Left lung (tissue), 10 donors: ENCODE data around the gene MAU2. TPM values are rescaled to one million over a fixed set of nuclear protein-coding genes. Genes with fewer than 3 reads are reported as not detected.
A peak's percentile ranks its signal among the peaks of the same experiment; 100 is the strongest.

Experiments
- ATAC-seq: fragments of 200-7000 bp; cut with Tn5 transposase; one replicate; pipeline ENCODE4 v1.9.1; 2020; ENCODE audit warnings: moderate library complexity
- DNase-seq, 4 donors: peaks; one replicate each; pipeline ENCODE4 v3.0.0-alpha.2; 2013 to 2020
- H3K27ac ChIP-seq, 2 donors: fragments of 200-600 bp; sonication (generic) in 1 of 2; one replicate each; pipeline versions ENCODE4 v1.5.0 to v1.8.0; 2020 to 2021
- H3K27me3 ChIP-seq, 2 donors: fragments of 200-600 bp; sonication (generic) in 1 of 2; one replicate each; pipeline versions ENCODE4 v1.5.0 to v1.8.0; 2020 to 2021
- H3K36me3 ChIP-seq, 2 donors: fragments of 200-600 bp; sonication (generic) in 1 of 2; one replicate each; pipeline versions ENCODE4 v1.5.0 to v1.8.0; 2020 to 2021
- H3K4me1 ChIP-seq, 2 donors: fragments of 200-600 bp; one replicate each; pipeline ENCODE4 v1.8.0; 2021
- H3K4me3 ChIP-seq, 2 donors: fragments of 200-600 bp; sonication (generic) in 1 of 2; one replicate each; pipeline versions ENCODE4 v1.5.0 to v1.8.0; 2020 to 2021; ENCODE audit warnings: mild to moderate bottlenecking in 1 of 2
- H3K9me3 ChIP-seq, 2 donors: fragments of 200-600 bp; sonication (generic) in 1 of 2; one replicate each; pipeline versions ENCODE4 v1.5.0 to v1.8.0; 2020 to 2021
- intact Hi-C, 2 donors: fragments of 100-400 bp; cut with DNase I; formaldehyde crosslinking; loops; one replicate each; pipeline versions ENCODE4 v1.11.2 to v1.14.2; 2022
- polyA plus RNA-seq, 6 donors: library from polyadenylated mRNA; unstranded; fragments of 120-200 nt; gene quantifications; one replicate each; pipeline ENCODE4 v1.2.1, GENCODE V29; 2013; ENCODE audit not compliant: insufficient read length in 6 of 6
- total RNA-seq, 2 donors: library from RNA; stranded (reverse); fragmentation: NEBNext Ultra II Directional; extraction: Animal tissue kit (Norgen Biotek cat#: 25700); gene quantifications; one replicate each; pipeline ENCODE4 v1.2.1, GENCODE V29; 2021
- TF ChIP-seq, protein P1 (sequence below), 2 donors: fragments of 200-600 bp; sonication (generic) in 1 of 2; IDR thresholded peaks; one replicate each; pipeline versions ENCODE4 v1.5.0 to v1.8.0; 2021; ENCODE audit warnings: antibody characterized with exemption in 2 of 2
- donor health status: DM: no; HTN: yes; CAD: no.
- donor health status: DM: no; HTN: no; CAD: no.

Gene MAU2
- total and polyA plus RNA-seq, 8 donors, result 46.7 to 80.3 (median 65.3) TPM

DNA sequence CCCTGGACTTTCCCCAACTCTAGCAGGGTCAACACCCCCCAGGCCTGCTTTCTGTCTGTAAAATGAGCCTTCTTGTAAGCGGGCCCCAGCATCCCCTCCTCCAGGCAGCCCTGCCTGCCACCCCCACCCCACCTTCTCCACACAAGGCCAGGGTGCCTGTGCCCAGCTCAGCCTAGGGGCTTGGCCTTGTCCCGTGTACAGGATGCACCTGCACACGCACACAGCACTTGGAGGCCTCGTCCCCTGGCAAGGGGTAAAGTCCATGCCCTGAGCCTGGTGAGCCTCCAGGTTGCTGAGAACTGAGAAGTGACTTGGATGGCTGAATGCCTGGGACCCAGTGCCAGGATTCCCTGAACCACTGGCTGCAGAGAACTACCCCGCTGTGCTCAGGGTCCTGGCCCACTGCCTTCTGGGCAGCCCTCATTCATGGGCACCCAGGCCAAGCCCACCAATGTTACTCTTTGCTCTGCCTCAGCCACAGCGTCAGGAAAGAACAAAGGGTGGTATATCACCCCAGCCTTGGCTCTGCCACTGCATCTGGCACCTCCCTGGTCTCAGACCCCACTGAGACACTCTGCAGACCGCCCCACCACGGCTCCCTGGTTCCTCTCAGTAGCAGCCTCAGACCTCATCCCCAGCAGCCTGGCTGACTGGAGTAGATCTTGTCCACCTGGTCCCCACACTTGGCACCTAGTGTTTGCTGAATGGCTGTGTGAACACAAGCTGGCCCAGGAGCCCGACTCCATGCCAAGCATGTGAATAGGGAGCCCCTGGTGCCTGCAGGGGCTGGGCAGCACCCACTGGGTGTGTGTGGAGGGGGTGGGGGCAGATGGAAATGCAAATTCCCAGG lies 45.7 kb upstream of the MAU2 start:
- ATAC-seq (no peak), DNase-seq (no peak)
- H3K27ac ChIP-seq, result no peak overlapping the region
- peaks cover 0 to 7% of the 10 kb centered on the region in 2 donors for H3K4me1 ChIP-seq
- H3K4me3 ChIP-seq, result no peak overlapping the region
- TF ChIP-seq, protein P1, sequence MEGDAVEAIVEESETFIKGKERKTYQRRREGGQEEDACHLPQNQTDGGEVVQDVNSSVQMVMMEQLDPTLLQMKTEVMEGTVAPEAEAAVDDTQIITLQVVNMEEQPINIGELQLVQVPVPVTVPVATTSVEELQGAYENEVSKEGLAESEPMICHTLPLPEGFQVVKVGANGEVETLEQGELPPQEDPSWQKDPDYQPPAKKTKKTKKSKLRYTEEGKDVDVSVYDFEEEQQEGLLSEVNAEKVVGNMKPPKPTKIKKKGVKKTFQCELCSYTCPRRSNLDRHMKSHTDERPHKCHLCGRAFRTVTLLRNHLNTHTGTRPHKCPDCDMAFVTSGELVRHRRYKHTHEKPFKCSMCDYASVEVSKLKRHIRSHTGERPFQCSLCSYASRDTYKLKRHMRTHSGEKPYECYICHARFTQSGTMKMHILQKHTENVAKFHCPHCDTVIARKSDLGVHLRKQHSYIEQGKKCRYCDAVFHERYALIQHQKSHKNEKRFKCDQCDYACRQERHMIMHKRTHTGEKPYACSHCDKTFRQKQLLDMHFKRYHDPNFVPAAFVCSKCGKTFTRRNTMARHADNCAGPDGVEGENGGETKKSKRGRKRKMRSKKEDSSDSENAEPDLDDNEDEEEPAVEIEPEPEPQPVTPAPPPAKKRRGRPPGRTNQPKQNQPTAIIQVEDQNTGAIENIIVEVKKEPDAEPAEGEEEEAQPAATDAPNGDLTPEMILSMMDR (IDR thresholded peaks at IDR 0.05), result no peak
- no peaks in the 10 kb centered on the region for H3K9me3 ChIP-seq
- intact Hi-C loops, result no loop called here
- H3K36me3 ChIP-seq, result peaks cover 0 to 55% of the 10 kb centered on the region in 2 donors
- peaks cover 0 to 41% of the 10 kb centered on the region in 2 donors for H3K27me3 ChIP-seq

DNA sequence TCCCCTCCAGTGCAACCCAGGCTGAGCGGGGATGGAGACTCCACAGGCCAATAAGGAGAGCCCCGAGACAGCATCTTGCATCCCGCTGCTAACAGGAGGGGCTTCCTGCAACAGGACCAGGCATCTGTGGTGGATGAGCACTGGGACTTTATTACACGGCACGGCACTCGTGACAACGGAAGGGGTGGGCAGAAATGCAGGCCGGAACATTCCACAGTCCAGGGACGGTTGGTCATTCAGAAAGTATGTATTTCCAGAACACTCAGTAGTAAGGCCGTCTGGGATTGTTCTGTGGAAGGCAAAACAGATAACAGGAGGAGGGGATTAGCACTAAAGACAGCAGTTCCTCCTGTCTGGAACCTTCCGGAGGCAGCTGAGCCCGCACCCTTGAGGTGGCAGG lies 44.2 kb upstream of the MAU2 start:
- H3K4me3 ChIP-seq, result no peak overlapping the region
- ATAC-seq, result no peak
- intact Hi-C loops, result no loop called here
- DNase-seq, result no peak
- H3K4me1 ChIP-seq, result peaks cover 0 to 7% of the 10 kb centered on the region in 2 donors
- peaks cover 0 to 69% of the 10 kb centered on the region in 2 donors for H3K36me3 ChIP-seq
- TF ChIP-seq, protein P1 (IDR thresholded peaks at IDR 0.05), result no peak
- H3K27me3 ChIP-seq, result peaks cover 0 to 33% of the 10 kb centered on the region in 2 donors
- no peak overlapping the region for H3K27ac ChIP-seq
- no peaks in the 10 kb centered on the region for H3K9me3 ChIP-seq

DNA sequence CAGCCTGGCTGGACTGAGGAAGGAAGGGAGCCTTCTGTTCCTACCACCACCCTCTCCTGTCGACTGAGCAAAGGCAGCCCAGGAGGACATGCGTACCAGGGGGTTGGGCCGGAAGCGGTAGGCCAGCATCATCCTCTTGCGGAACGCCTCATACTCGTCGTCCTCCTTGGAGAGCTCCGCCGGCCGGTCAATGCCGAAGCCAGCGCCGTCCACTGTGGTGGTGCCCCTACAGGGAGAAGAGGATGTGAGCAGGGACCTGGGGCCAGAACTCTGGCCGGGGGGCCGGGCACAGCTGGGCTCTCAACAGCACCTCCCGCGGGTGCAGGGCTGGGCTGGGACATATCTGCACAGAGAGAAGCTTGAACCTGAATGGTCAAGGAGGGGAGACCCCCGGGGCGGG lies 43.8 kb upstream of the MAU2 start:
- H3K9me3 ChIP-seq, result no peaks in the 10 kb centered on the region
- peaks cover 0 to 74% of the 10 kb centered on the region in 2 donors for H3K36me3 ChIP-seq
- no peak overlapping the region for H3K27ac ChIP-seq
- H3K4me1 ChIP-seq, result peaks cover 0 to 7% of the 10 kb centered on the region in 2 donors
- no peak for DNase-seq
- ATAC-seq, result no peak
- TF ChIP-seq, protein P1 (IDR thresholded peaks at IDR 0.05), result no peak
- H3K4me3 ChIP-seq, result no peak overlapping the region
- intact Hi-C loops, result no loop called here
- peaks cover 0 to 29% of the 10 kb centered on the region in 2 donors for H3K27me3 ChIP-seq

DNA sequence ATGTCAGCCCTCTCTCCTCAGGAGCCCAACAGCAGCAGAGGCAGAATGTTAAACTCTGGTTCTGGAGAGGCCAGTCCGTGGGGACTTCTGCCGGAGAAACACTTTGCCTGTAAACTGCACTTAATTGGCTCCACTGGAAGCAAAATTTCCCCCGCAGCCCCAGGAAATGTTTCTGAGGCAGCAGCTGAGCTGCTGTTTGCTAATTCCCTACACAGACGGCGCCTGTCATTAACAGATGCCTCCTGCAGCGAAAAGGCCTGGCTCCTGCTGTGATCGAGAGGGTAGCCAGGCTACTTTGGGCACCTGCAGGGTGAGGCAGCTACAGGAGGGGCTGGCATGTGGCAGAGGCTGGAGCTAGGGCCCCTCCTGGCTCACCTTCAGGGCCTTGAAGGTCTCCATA lies 42.3 kb upstream of the MAU2 start:
- Histone ChIP-seq H3K27ac (no peak overlapping the region), H3K36me3 (peaks cover 0 to 89% of the 10 kb centered on the region in 2 donors), H3K9me3 (no peaks in the 10 kb centered on the region), H3K4me1 (peaks cover 0 to 4% of the 10 kb centered on the region in 2 donors), H3K4me3 (no peak overlapping the region), H3K27me3 (peaks cover 0 to 16% of the 10 kb centered on the region in 2 donors)
- intact Hi-C loops, result no loop called here
- TF ChIP-seq, protein P1 (IDR thresholded peaks at IDR 0.05), result no peak
- DNase-seq (no peak), ATAC-seq (no peak)

DNA sequence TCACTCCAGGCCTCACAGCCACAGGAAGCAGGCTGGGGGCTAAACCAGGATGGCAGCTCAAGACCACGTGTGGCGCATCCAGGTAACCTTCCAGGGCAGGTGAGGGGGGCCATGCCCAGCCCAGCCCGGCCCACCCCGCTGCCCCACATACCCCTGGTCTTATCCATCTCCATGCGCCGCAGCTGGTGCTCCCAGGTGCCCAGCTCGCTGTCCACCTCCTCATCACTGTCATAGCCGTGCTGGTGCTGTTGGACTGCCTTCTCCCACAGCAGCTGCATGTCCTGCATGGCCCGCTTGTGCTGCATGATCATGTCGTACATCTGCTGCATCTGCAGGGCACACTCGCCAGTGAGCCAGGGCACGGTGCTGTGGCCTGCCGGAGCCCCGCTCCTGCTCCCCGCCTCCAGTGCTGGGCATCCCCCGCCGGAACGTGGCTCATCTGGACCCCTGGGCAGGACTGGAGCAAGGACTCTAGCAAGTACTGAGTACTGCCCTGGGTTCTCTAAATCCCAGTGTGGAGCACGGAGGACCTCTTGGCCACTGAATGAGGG lies 41.5 kb upstream of the MAU2 start:
- Histone ChIP-seq H3K4me1 (no peaks in the 10 kb centered on the region), H3K9me3 (no peaks in the 10 kb centered on the region), H3K27ac (no peak overlapping the region), H3K36me3 (peaks cover 0 to 97% of the 10 kb centered on the region in 2 donors), H3K27me3 (peaks cover 0 to 7% of the 10 kb centered on the region in 2 donors), H3K4me3 (no peak overlapping the region)
- intact Hi-C loops, result no loop called here
- TF ChIP-seq, protein P1 (IDR thresholded peaks at IDR 0.05), result no peak
- DNase-seq (peak in 1 of 4 donors; percentile 51), ATAC-seq (no peak)
